RKO (cell line): ENCODE data around the gene MYDGF.

ENCODE experiments used
- DNase-seq: peaks from one replicate; pipeline ENCODE4 v3.0.0-alpha.2; 2016; ENCODE audit warnings: low spot score

Gene MYDGF

GRCh38 chr19:4673726-4674125 is 3.6 kb upstream of the MYDGF start:
- no peak for DNase-seq

- DNase-seq, result no peak
These were observed 3.1 kb upstream of the MYDGF start for GRCh38 chr19:4673216-4673615.

- DNase-seq, result no peak
These were observed 1.2 kb upstream of the MYDGF start for GRCh38 chr19:4671185-4671851.

- no peak for DNase-seq
These were observed 5.5 kb downstream of the MYDGF start for GRCh38 chr19:4664642-4665041.

- DNase-seq, result no peak
These were observed 7.3 kb downstream of the MYDGF start for GRCh38 chr19:4662812-4663211.

GRCh38 chr19:4662020-4662695 is 8.0 kb downstream of the MYDGF start:
- DNase-seq, result no peak

GRCh38 chr19:4660993-4661392 is 9.1 kb downstream of the MYDGF start:
- DNase-seq, result no peak

- DNase-seq, result peak; percentile 44
These were observed 9.9 kb downstream of the MYDGF start for GRCh38 chr19:4660181-4660791.

- no peak for DNase-seq
These were observed 12.3 kb downstream of the MYDGF start for GRCh38 chr19:4657835-4658234.

- DNase-seq, result no peak
These were observed 12.9 kb downstream of the MYDGF start for GRCh38 chr19:4657262-4657661.

GRCh38 chr19:4656102-4656501 is 14.0 kb downstream of the MYDGF start:
- no peak for DNase-seq

GRCh38 chr19:4654437-4655361 is 15.4 kb downstream of the MYDGF start:
- no peak for DNase-seq

GRCh38 chr19:4653793-4654436 is 16.2 kb downstream of the MYDGF start:
- DNase-seq, result no peak

- DNase-seq, result no peak
These were observed 18.1 kb downstream of the MYDGF start for GRCh38 chr19:4652075-4652474.

GRCh38 chr19:4650159-4650558 is 20.0 kb downstream of the MYDGF start:
- DNase-seq, result no peak

GRCh38 chr19:4649392-4650047 is 20.6 kb downstream of the MYDGF start:
- peak; percentile 51 for DNase-seq

- no peak for DNase-seq
These were observed 22.2 kb downstream of the MYDGF start for GRCh38 chr19:4647676-4648644.

- no peak for DNase-seq
These were observed 24.4 kb downstream of the MYDGF start for GRCh38 chr19:4645718-4646117.

- DNase-seq, result no peak
These were observed 27.5 kb downstream of the MYDGF start for GRCh38 chr19:4642625-4643024.

GRCh38 chr19:4641132-4641531 is 29.0 kb downstream of the MYDGF start:
- no peak for DNase-seq
